Nephron progenitor cell (in vitro differentiated cells): Measurements from ENCODE around the gene AHSG.

Experiments
- DNase-seq: peaks from one replicate; pipeline ENCODE4 v3.0.0; 2021
- H3K27ac Mint-ChIP-seq: 2 replicates; pipeline ENCODE4 v1.8.0; 2021; ENCODE audit warnings: mild to moderate bottlenecking, moderate library complexity, mixed read lengths
- H3K27me3 Mint-ChIP-seq: 2 replicates; pipeline ENCODE4 v1.8.0; 2021; ENCODE audit warnings: mild to moderate bottlenecking, low read depth, mixed read lengths; ENCODE audit not compliant: poor library complexity
- H3K36me3 Mint-ChIP-seq: 2 replicates; pipeline ENCODE4 v1.8.0; 2021; ENCODE audit warnings: low read depth, mixed read lengths
- H3K4me1 Mint-ChIP-seq: 2 replicates; pipeline ENCODE4 v1.8.0; 2021; ENCODE audit warnings: mixed read lengths
- H3K4me3 Mint-ChIP-seq: 2 replicates; pipeline ENCODE4 v1.8.0; 2021; ENCODE audit warnings: mild to moderate bottlenecking, moderate library complexity, mixed read lengths
- H3K9me3 Mint-ChIP-seq: 2 replicates; pipeline ENCODE4 v1.8.0; 2021; ENCODE audit warnings: mild to moderate bottlenecking, moderate library complexity, mixed read lengths
- CTCF ChIP-seq: fragments of 200-600 bp; sonication (generic); IDR thresholded peaks from 2 replicates; pipeline ENCODE4 v1.5.0; 2021; ENCODE audit warnings: antibody characterized with exemption

The AHSG gene

GRCh38 chr3:186620213-186621092, 7.6 kb downstream of the AHSG start:
- Mint-ChIP-seq H3K4me3 (no peak overlapping the region), H3K9me3 (no peaks in the 10 kb centered on the region), H3K27ac (no peak overlapping the region), H3K4me1 (no peaks in the 10 kb centered on the region), H3K36me3 (no peaks in the 10 kb centered on the region), H3K27me3 (peaks cover 37% of the 10 kb centered on the region)
- no peak for TF ChIP-seq CTCF
- no peak for DNase-seq

GRCh38 chr3:186621894-186622650, 9.2 kb downstream of the AHSG start:
- H3K4me1 Mint-ChIP-seq, result no peaks in the 10 kb centered on the region
- H3K4me3 Mint-ChIP-seq, result no peak overlapping the region
- no peaks in the 10 kb centered on the region for H3K36me3 Mint-ChIP-seq
- peaks cover 24% of the 10 kb centered on the region for H3K27me3 Mint-ChIP-seq
- DNase-seq, result no peak
- H3K9me3 Mint-ChIP-seq, result no peaks in the 10 kb centered on the region
- no peak for TF ChIP-seq CTCF
- H3K27ac Mint-ChIP-seq, result no peak overlapping the region

GRCh38 chr3:186622651-186623310, 9.9 kb downstream of the AHSG start:
- Mint-ChIP-seq H3K27me3 (peaks cover 17% of the 10 kb centered on the region), H3K4me1 (no peaks in the 10 kb centered on the region), H3K9me3 (no peaks in the 10 kb centered on the region), H3K27ac (no peak overlapping the region), H3K4me3 (no peak overlapping the region), H3K36me3 (no peaks in the 10 kb centered on the region)
- TF ChIP-seq CTCF, result no peak
- no peak for DNase-seq

- no peak for TF ChIP-seq CTCF
- no peaks in the 10 kb centered on the region for H3K9me3 Mint-ChIP-seq
- no peaks in the 10 kb centered on the region for H3K4me1 Mint-ChIP-seq
- H3K4me3 Mint-ChIP-seq, result no peak overlapping the region
- DNase-seq, result no peak
- H3K36me3 Mint-ChIP-seq, result no peaks in the 10 kb centered on the region
- H3K27ac Mint-ChIP-seq, result no peak overlapping the region
- peaks cover 9% of the 10 kb centered on the region for H3K27me3 Mint-ChIP-seq
Measured at GRCh38 chr3:186624598-186624997, 11.7 kb downstream of the AHSG start.

- Mint-ChIP-seq H3K27ac (no peak overlapping the region), H3K4me3 (no peak overlapping the region), H3K27me3 (peaks cover 9% of the 10 kb centered on the region), H3K36me3 (no peaks in the 10 kb centered on the region), H3K4me1 (no peaks in the 10 kb centered on the region), H3K9me3 (no peaks in the 10 kb centered on the region)
- no peak for DNase-seq
- no peak for TF ChIP-seq CTCF
Measured at GRCh38 chr3:186625600-186626042, 12.8 kb downstream of the AHSG start.
